Keratinocyte (primary cell): ENCODE measurements around the gene TENT4A. TPM values are rescaled to one million over a fixed set of nuclear protein-coding genes. Genes with fewer than 3 reads are reported as not detected.

Experiments used
- DNase-seq: peaks from one replicate; pipeline ENCODE4 v3.0.0-alpha.2; 2011; ENCODE audit warnings: low read depth, missing footprints, low spot score
- FAIRE-seq: peaks from 2 replicates; lab custom pipeline; 2011; peaks lifted over from hg19 to GRCh38; lab: Jason Lieb, UNC
- H2AFZ ChIP-seq: 2 replicates; pipeline ENCODE4 v1.6.0; 2012; ENCODE audit warnings: low read length, control low read depth, inconsistent platforms; ENCODE audit not compliant: control insufficient read depth
- H3K27ac ChIP-seq: 2 replicates; pipeline ENCODE4 v1.5.1; 2011; ENCODE audit warnings: low read length; ENCODE audit not compliant: control insufficient read depth, insufficient read depth
- H3K27me3 ChIP-seq: 3 replicates; pipeline ENCODE4 v1.6.0; 2011; ENCODE audit warnings: low read length; ENCODE audit not compliant: control insufficient read depth, insufficient read depth; ENCODE audit errors: extremely low read depth
- H3K36me3 ChIP-seq, 2 experiments: 2 replicates in 1 of 2; 3 replicates in 1 of 2; pipeline ENCODE4 v1.5.1; 2011; ENCODE audit warnings: low read length in 2 of 2, mild to moderate bottlenecking in 1 of 2; ENCODE audit not compliant: control insufficient read depth in 2 of 2, insufficient read depth in 2 of 2; ENCODE audit errors: extremely low read depth in 1 of 2
- H3K4me1 ChIP-seq: 3 replicates; pipeline ENCODE4 v1.5.1; 2011; ENCODE audit warnings: low read length; ENCODE audit not compliant: control insufficient read depth, insufficient read depth; ENCODE audit errors: extremely low read depth
- H3K4me2 ChIP-seq: 3 replicates; pipeline ENCODE4 v1.6.0; 2011; ENCODE audit warnings: low read depth, low read length; ENCODE audit not compliant: control insufficient read depth, insufficient read depth; ENCODE audit errors: extremely low read depth
- H3K4me3 ChIP-seq, 3 experiments: fragments of 200-600 bp in 1 of 3; sonication (generic) in 1 of 3; 2 replicates in 2 of 3; 3 replicates in 1 of 3; pipeline ENCODE4 v1.5.1; 2011 to 2016; ENCODE audit warnings: low read length in 3 of 3, mild to moderate bottlenecking in 3 of 3, control low read depth in 2 of 3, inconsistent platforms in 1 of 3, low read depth in 1 of 3, mixed read lengths in 1 of 3, mixed run types in 1 of 3, moderate library complexity in 1 of 3; ENCODE audit not compliant: control insufficient read depth in 2 of 3, insufficient read depth in 2 of 3; ENCODE audit errors: extremely low read depth in 1 of 3
- H3K79me2 ChIP-seq: 2 replicates; pipeline ENCODE4 v1.6.0; 2012; ENCODE audit warnings: low read length; ENCODE audit not compliant: control insufficient read depth, insufficient read depth
- H3K9ac ChIP-seq: 3 replicates; pipeline ENCODE4 v1.6.0; 2011; ENCODE audit warnings: low read length; ENCODE audit not compliant: control insufficient read depth, insufficient read depth; ENCODE audit errors: extremely low read depth
- H3K9me1 ChIP-seq: 3 replicates; pipeline ENCODE4 v1.6.0; 2011; ENCODE audit warnings: low read length; ENCODE audit not compliant: control insufficient read depth, insufficient read depth; ENCODE audit errors: extremely low read depth
- H3K9me3 ChIP-seq: 2 replicates; pipeline ENCODE4 v1.5.1; 2012; ENCODE audit warnings: low read depth, low read length; ENCODE audit not compliant: control insufficient read depth
- H4K20me1 ChIP-seq: 3 replicates; pipeline ENCODE4 v1.6.0; 2011; ENCODE audit warnings: low read length; ENCODE audit not compliant: control insufficient read depth, insufficient read depth; ENCODE audit errors: extremely low read depth
- CTCF ChIP-seq, 3 experiments: IDR thresholded peaks in 1 of 3; conservative IDR thresholded peaks in 1 of 3; optimal IDR thresholded peaks in 1 of 3; 2 replicates in 2 of 3; 3 replicates in 1 of 3; pipeline versions ENCODE3 to v1.5.1; 2011; ENCODE audit warnings: low read length in 3 of 3, mild to moderate bottlenecking in 3 of 3, moderate library complexity in 2 of 3, control low read depth in 1 of 3, inconsistent platforms in 1 of 3; ENCODE audit not compliant: insufficient read depth in 2 of 3; ENCODE audit errors: extremely low read depth in 1 of 3
- EZH2 ChIP-seq: IDR thresholded peaks from one replicate; pipeline ENCODE4 v1.6.1; 2012; ENCODE audit warnings: inconsistent platforms, mild to moderate bottlenecking, low read length, moderate library complexity
- dilution Hi-C: fragments of 300-500 bp; cut with MboI; formaldehyde crosslinking; loops from one replicate; pipeline ENCODE4 v1.7.0; 2020; ENCODE audit warnings: low sequenced_read_pairs; ENCODE audit not compliant: extremely low pct_ligation_motif_present
- polyA plus RNA-seq, 5 experiments: library from polyadenylated mRNA; depleted of rRNA in 3 of 5; stranded (reverse) in 3 of 5; stranded (forward) in 1 of 5; unstranded in 1 of 5; fragments of >200 nt; gene quantifications; 1 replicate in 1 of 5; 2 replicates in 3 of 5; 3 replicates in 1 of 5; pipeline versions ENCODE4 v1.2.1 to v1.2.3, GENCODE V29; 2011 to 2012; ENCODE audit warnings: missing spikeins in 2 of 5, low read depth in 1 of 5, low replicate concordance in 1 of 5

Gene TENT4A
- polyA plus RNA-seq, 1 donor (not counting 4 experiments of a cell fraction or from before 2014, with no cell fraction given), result 5.9 TPM

DNA sequence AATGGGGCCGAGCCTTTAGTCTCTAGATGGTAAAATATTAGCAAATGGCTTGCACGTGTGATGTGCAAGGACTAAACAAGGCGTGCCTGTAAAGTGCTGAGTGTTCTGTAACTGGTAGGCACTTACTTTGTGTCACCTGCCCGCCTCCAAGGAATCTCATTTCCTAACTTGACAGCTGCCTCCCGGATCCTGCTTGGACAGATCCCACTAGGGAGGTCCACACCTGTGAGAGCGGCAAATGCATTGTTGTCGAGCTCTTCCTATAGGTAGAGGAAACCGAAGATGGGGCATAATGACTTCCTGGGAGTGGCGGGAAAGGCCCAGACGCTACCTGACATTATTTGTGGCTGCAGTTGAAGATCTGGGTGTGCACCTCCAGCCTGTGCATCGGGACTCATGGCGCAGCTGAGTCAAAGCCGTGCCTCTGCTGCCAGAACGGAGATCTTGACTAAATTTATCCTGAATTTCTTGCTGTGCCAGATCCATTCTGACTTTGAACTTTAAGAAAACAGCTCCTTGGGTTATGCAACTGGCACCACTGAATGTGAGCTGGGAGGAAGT is 79.8 kb downstream of the TENT4A start:
- DNase-seq, result no peak
- H2AFZ ChIP-seq, result no peak overlapping the region

DNA sequence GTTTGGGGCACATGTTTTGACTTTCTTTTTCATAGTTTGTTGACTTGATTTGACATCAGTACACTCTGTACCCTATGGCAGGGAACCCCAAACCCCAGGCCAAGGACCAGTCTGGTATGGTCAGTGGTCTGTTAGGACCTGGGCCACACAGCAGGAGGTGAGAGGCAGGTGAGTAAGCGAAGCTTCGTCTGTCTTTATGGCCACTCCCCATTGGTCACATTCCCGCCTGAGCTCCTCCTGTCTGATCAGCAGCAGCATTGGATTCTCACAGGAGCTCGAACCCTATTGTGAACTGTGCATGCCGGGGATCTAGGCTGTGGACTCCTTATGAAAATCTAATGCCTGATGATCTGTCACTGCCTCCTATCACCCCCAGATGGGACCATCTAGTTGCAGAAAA is 88.0 kb downstream of the TENT4A start:
- Histone ChIP-seq H3K79me2 (no peaks in the 10 kb centered on the region), H4K20me1 (no peaks in the 10 kb centered on the region), H2AFZ (no peak overlapping the region), H3K9me1 (no peaks in the 10 kb centered on the region), H3K9ac (no peak overlapping the region), H3K27me3 (no peaks in the 10 kb centered on the region), H3K4me2 (no peak overlapping the region), H3K27ac (no peak overlapping the region), H3K4me3 (no peak overlapping the region), H3K9me3 (no peaks in the 10 kb centered on the region), H3K4me1 (no peaks in the 10 kb centered on the region), H3K36me3 (no peaks in the 10 kb centered on the region)
- no peak for TF ChIP-seq CTCF (optimal IDR thresholded peaks at IDR 0.05 in 1 of 3, IDR thresholded peaks at IDR 0.05 in 1 of 3, conservative IDR thresholded peaks at IDR 0.05 in 1 of 3; ENCODE audit: extremely low read depth in 1 of 3, insufficient read depth in 2 of 3, low read length in 3 of 3)
- no peak for TF ChIP-seq EZH2
- DNase-seq (no peak), FAIRE-seq (no peak)
- dilution Hi-C loops, result no loop called here

More for the DNA sequence above, 79.8 kb downstream of the TENT4A start:
- Histone ChIP-seq H3K9ac (no peak overlapping the region), H3K79me2 (no peaks in the 10 kb centered on the region), H4K20me1 (no peaks in the 10 kb centered on the region), H3K4me2 (no peak overlapping the region), H3K36me3 (no peaks in the 10 kb centered on the region), H3K27me3 (peaks cover 9% of the 10 kb centered on the region), H3K4me3 (no peak overlapping the region), H3K9me1 (no peaks in the 10 kb centered on the region), H3K4me1 (no peaks in the 10 kb centered on the region), H3K27ac (no peak overlapping the region), H3K9me3 (no peaks in the 10 kb centered on the region)
- dilution Hi-C loops, result no loop called here
- no peak for TF ChIP-seq EZH2
- TF ChIP-seq CTCF (optimal IDR thresholded peaks at IDR 0.05 in 1 of 3, IDR thresholded peaks at IDR 0.05 in 1 of 3, conservative IDR thresholded peaks at IDR 0.05 in 1 of 3; ENCODE audit: extremely low read depth in 1 of 3, insufficient read depth in 2 of 3, low read length in 3 of 3), result no peak
- FAIRE-seq, result no peak
